HG03558 (cell line): ENCODE results near the gene SMYD5.

Experiments
- ATAC-seq: cut with Tn5 transposase; IDR thresholded peaks from one replicate; pipeline ENCODE4 v1.9.1; 2021; ENCODE audit warnings: moderate number of reproducible peaks; ENCODE audit not compliant: unreplicated experiment; ENCODE audit errors: extremely low read depth

Gene SMYD5

GRCh38 chr2:73269686-73270465, 55.8 kb downstream of the SMYD5 start:
- ATAC-seq, result no peak

GRCh38 chr2:73272270-73272669, 58.2 kb downstream of the SMYD5 start:
- no peak for ATAC-seq
